Measurements from ENCODE around the gene PPP2R2C.

The PPP2R2C gene

GRCh38 chr4:6421397-6421796 lies 51.0 kb downstream of the PPP2R2C start:
- no peak for DNase-seq

- DNase-seq: no peak
Observed at GRCh38 chr4:6420972-6421371, 51.4 kb downstream of the PPP2R2C start.

GRCh38 chr4:6420036-6420435 lies 52.4 kb downstream of the PPP2R2C start:
- no peak for DNase-seq

GRCh38 chr4:6419452-6420028 lies 52.9 kb downstream of the PPP2R2C start:
- DNase-seq: no peak

- DNase-seq: no peak
Observed at GRCh38 chr4:6418193-6418755, 54.1 kb downstream of the PPP2R2C start.

GRCh38 chr4:6417516-6418050 lies 54.8 kb downstream of the PPP2R2C start:
- DNase-seq: no peak

- no peak for DNase-seq
Observed at GRCh38 chr4:6416518-6417286, 55.7 kb downstream of the PPP2R2C start.

GRCh38 chr4:6415031-6415705 lies 57.2 kb downstream of the PPP2R2C start:
- DNase-seq: no peak

GRCh38 chr4:6414578-6414977 lies 57.8 kb downstream of the PPP2R2C start:
- DNase-seq: no peak

GRCh38 chr4:6410664-6411063 lies 61.8 kb downstream of the PPP2R2C start:
- no peak for DNase-seq

GRCh38 chr4:6410068-6410467 lies 62.3 kb downstream of the PPP2R2C start:
- DNase-seq: no peak

- no peak for DNase-seq
Observed at GRCh38 chr4:6409381-6409780, 63.0 kb downstream of the PPP2R2C start.

GRCh38 chr4:6408263-6408662 lies 64.2 kb downstream of the PPP2R2C start:
- no peak for DNase-seq

GRCh38 chr4:6405397-6405706 lies 67.1 kb downstream of the PPP2R2C start:
- DNase-seq: no peak

- peak; percentile 7 for DNase-seq
Observed at GRCh38 chr4:6404611-6405396, 67.6 kb downstream of the PPP2R2C start.

GRCh38 chr4:6403400-6403685 lies 69.1 kb downstream of the PPP2R2C start:
- no peak for DNase-seq

GRCh38 chr4:6402566-6403399 lies 69.6 kb downstream of the PPP2R2C start:
- peak; percentile 4 for DNase-seq

GRCh38 chr4:6401797-6402196 lies 70.6 kb downstream of the PPP2R2C start:
- DNase-seq: no peak

GRCh38 chr4:6396696-6397236 lies 75.6 kb downstream of the PPP2R2C start:
- DNase-seq: no peak

- DNase-seq: no peak
Observed at GRCh38 chr4:6395466-6396228, 76.8 kb downstream of the PPP2R2C start.

GRCh38 chr4:6394671-6395081 lies 77.7 kb downstream of the PPP2R2C start:
- no peak for DNase-seq
